Liver (tissue), 9 donors: ENCODE results near the gene GABARAP. TPM values are rescaled to one million over a fixed set of nuclear protein-coding genes. Genes with fewer than 3 reads are reported as not detected.

Source experiments
- DNase-seq: peaks from one replicate; pipeline ENCODE4 v3.0.0-alpha.2; 2017; ENCODE audit warnings: low spot score
- H3K27ac ChIP-seq, 2 donors: one replicate each; pipeline ENCODE4 v1.7.0; 2013; ENCODE audit warnings: inconsistent platforms in 2 of 2, low read length in 2 of 2, control low read depth in 1 of 2, low read depth in 1 of 2, mild to moderate bottlenecking in 1 of 2
- H3K27me3 ChIP-seq, 4 donors: one replicate each; pipeline versions ENCODE4 v1.6.1 to v1.7.0; 2013; ENCODE audit warnings: low read length in 3 of 4, inconsistent platforms in 1 of 4, mild to moderate bottlenecking in 1 of 4, moderate library complexity in 1 of 4; ENCODE audit not compliant: control insufficient read depth in 4 of 4, insufficient read depth in 4 of 4
- H3K36me3 ChIP-seq, 4 donors: one replicate each; pipeline versions ENCODE4 v1.6.1 to v1.7.0; 2013; ENCODE audit warnings: low read length in 3 of 4, mild to moderate bottlenecking in 3 of 4, low read depth in 1 of 4, moderate library complexity in 1 of 4; ENCODE audit not compliant: control insufficient read depth in 4 of 4, insufficient read depth in 3 of 4
- H3K4me1 ChIP-seq, 4 donors: one replicate each; pipeline versions ENCODE4 v1.6.1 to v1.7.0; 2013; ENCODE audit warnings: low read length in 3 of 4, mild to moderate bottlenecking in 3 of 4, moderate library complexity in 1 of 4; ENCODE audit not compliant: control insufficient read depth in 4 of 4, insufficient read depth in 4 of 4
- H3K4me3 ChIP-seq, 3 donors: one replicate each; pipeline versions ENCODE4 v1.6.1 to v1.7.0; 2013; ENCODE audit warnings: low read length in 3 of 3, control low read depth in 1 of 3, low read depth in 1 of 3, mild to moderate bottlenecking in 1 of 3
- H3K9ac ChIP-seq, 2 donors: one replicate each; pipeline ENCODE4 v1.7.0; 2013; ENCODE audit warnings: low read length in 2 of 2, mild to moderate bottlenecking in 2 of 2, moderate library complexity in 2 of 2, control low read depth in 1 of 2, low read depth in 1 of 2
- H3K9me3 ChIP-seq, 4 donors: one replicate each; pipeline versions ENCODE4 v1.6.1 to v1.7.0; 2013; ENCODE audit warnings: low read length in 3 of 4; ENCODE audit not compliant: control insufficient read depth in 4 of 4
- ATF3 ChIP-seq: IDR thresholded peaks from 2 replicates; pipeline ENCODE4 v1.6.1; 2016; ENCODE audit warnings: antibody characterized with exemption
- EGR1 ChIP-seq, 2 donors: IDR thresholded peaks; 2 replicates each; pipeline ENCODE4 v1.6.1; 2016 to 2018; ENCODE audit warnings: antibody characterized with exemption in 2 of 2, low read depth in 2 of 2
- FOXA1 ChIP-seq: IDR thresholded peaks from 2 replicates; pipeline ENCODE4 v1.6.1; 2016; ENCODE audit warnings: antibody characterized with exemption
- FOXA2 ChIP-seq: IDR thresholded peaks from 2 replicates; pipeline ENCODE4 v1.6.1; 2016; ENCODE audit warnings: antibody characterized with exemption
- GABPA ChIP-seq, 2 donors: IDR thresholded peaks in 1 of 2; conservative IDR thresholded peaks in 1 of 2; 2 replicates each; pipeline ENCODE4 v1.6.1; 2016; ENCODE audit warnings: antibody characterized with exemption in 2 of 2, mild to moderate bottlenecking in 1 of 2, moderate library complexity in 1 of 2
- HNF4A ChIP-seq, 2 donors: conservative IDR thresholded peaks; 2 replicates each; pipeline ENCODE4 v1.6.1; 2016; ENCODE audit warnings: antibody characterized with exemption in 2 of 2, mild to moderate bottlenecking in 2 of 2
- HNF4G ChIP-seq: IDR thresholded peaks from 2 replicates; pipeline ENCODE4 v1.6.1; 2016; ENCODE audit warnings: antibody characterized with exemption
- JUND ChIP-seq, 2 donors: IDR thresholded peaks; 2 replicates each; pipeline ENCODE4 v1.6.1; 2016; ENCODE audit warnings: antibody characterized with exemption in 2 of 2
- MAX ChIP-seq: IDR thresholded peaks from 2 replicates; pipeline ENCODE4 v1.6.1; 2016; ENCODE audit warnings: antibody characterized with exemption
- NR2F2 ChIP-seq: IDR thresholded peaks from 2 replicates; pipeline ENCODE4 v1.6.1; 2016; ENCODE audit warnings: antibody characterized with exemption
- RAD21 ChIP-seq, 2 donors: IDR thresholded peaks; 2 replicates each; pipeline ENCODE4 v1.6.1; 2016; ENCODE audit warnings: antibody characterized with exemption in 2 of 2, mild to moderate bottlenecking in 2 of 2
- RXRA ChIP-seq, 2 donors: IDR thresholded peaks; 2 replicates each; pipeline ENCODE4 v1.6.1; 2017 to 2018; ENCODE audit warnings: antibody characterized with exemption in 2 of 2, mild to moderate bottlenecking in 1 of 2
- SP1 ChIP-seq: IDR thresholded peaks from 2 replicates; pipeline ENCODE4 v1.6.1; 2018; ENCODE audit warnings: antibody characterized with exemption, mild to moderate bottlenecking
- TAF1 ChIP-seq: conservative IDR thresholded peaks from 2 replicates; pipeline ENCODE4 v1.6.1; 2016; ENCODE audit warnings: antibody characterized with exemption, mild to moderate bottlenecking
- ZBTB33 ChIP-seq: IDR thresholded peaks from 2 replicates; pipeline ENCODE4 v1.6.1; 2016; ENCODE audit warnings: antibody characterized with exemption
- WGBS: extraction: QIAGEN DNeasy Blood & Tissue Kit; methylation state at CpG from one replicate; pipeline ENCODE4 v1.1.7; 2013; 5-methylcytosine and 5-hydroxymethylcytosine counted together
- polyA plus RNA-seq, 2 donors: library from polyadenylated mRNA; stranded (reverse) in 1 of 2; unstranded in 1 of 2; fragments of 200-250 nt in 1 of 2; fragments of >200 nt in 1 of 2; fragmentation: Nextera tagmentation in 1 of 2; extraction: Ambion mirVana in 1 of 2; gene quantifications; one replicate each; pipeline versions ENCODE4 v1.2.1 to v1.2.3, GENCODE V29; 2013 to 2015
- total RNA-seq, 2 donors: library from RNA; depleted of rRNA; stranded (reverse); fragments of >200 nt; gene quantifications; one replicate each; pipeline ENCODE4 v1.2.3, GENCODE V29; 2014
- donor health status: healthy.
- donor health status: healthy.
- donor health status: healthy.
- donor health status: healthy.
- donor health status: healthy.

Gene GABARAP
- total and polyA plus RNA-seq, 4 donors: 74.4 to 489 (median 205) TPM

- 79% methylated on average over 10 of the region's 10 CpGs for WGBS
- no peak for DNase-seq
- TF ChIP-seq RXRA (IDR thresholded peaks at IDR 0.05) (no peak), ZBTB33 (no peak), FOXA2 (no peak), EGR1 (IDR thresholded peaks at IDR 0.05; ENCODE audit: low read depth in 2 of 2) (no peak), HNF4G (no peak), SP1 (no peak), HNF4A (conservative IDR thresholded peaks at IDR 0.05) (no peak), MAX (no peak), RAD21 (IDR thresholded peaks at IDR 0.05) (no peak)
- Histone ChIP-seq H3K9ac (no peak overlapping the region), H3K4me1 (peaks cover 7 to 46% (median 37%) of the 10 kb centered on the region in 4 donors), H3K9me3 (no peaks in the 10 kb centered on the region), H3K27ac (no peak overlapping the region), H3K36me3 (peaks cover 17 to 77% (median 40%) of the 10 kb centered on the region in 4 donors), H3K4me3 (no peak overlapping the region), H3K27me3 (no peaks in the 10 kb centered on the region)
Measured at GRCh38 chr17:7224110-7224509, 18.1 kb downstream of the GABARAP start.

- WGBS: 83% methylated on average over 4 of the region's 4 CpGs
- H3K27ac ChIP-seq: no peak overlapping the region
- TF ChIP-seq FOXA2: no peak
- TF ChIP-seq FOXA1: no peak
- no peak for TF ChIP-seq JUND (IDR thresholded peaks at IDR 0.05)
- no peak for TF ChIP-seq HNF4A (conservative IDR thresholded peaks at IDR 0.05)
- TF ChIP-seq EGR1 (IDR thresholded peaks at IDR 0.05; ENCODE audit: low read depth in 2 of 2): no peak
- no peak for TF ChIP-seq NR2F2
- no peak for TF ChIP-seq TAF1
- TF ChIP-seq HNF4G: no peak
- TF ChIP-seq GABPA (IDR thresholded peaks at IDR 0.05 in 1 of 2, conservative IDR thresholded peaks at IDR 0.05 in 1 of 2): no peak
- no peak for TF ChIP-seq ZBTB33
- no peak for TF ChIP-seq RXRA (IDR thresholded peaks at IDR 0.05)
- no peak for TF ChIP-seq ATF3
- TF ChIP-seq RAD21 (IDR thresholded peaks at IDR 0.05): no peak
- no peak overlapping the region for H3K4me3 ChIP-seq
- no peaks in the 10 kb centered on the region for H3K9me3 ChIP-seq
- peaks cover 12 to 49% (median 40%) of the 10 kb centered on the region in 4 donors for H3K4me1 ChIP-seq
- no peaks in the 10 kb centered on the region for H3K27me3 ChIP-seq
- DNase-seq: no peak
- H3K9ac ChIP-seq: no peak overlapping the region
- peaks cover 14 to 70% (median 38%) of the 10 kb centered on the region in 4 donors for H3K36me3 ChIP-seq
Measured at GRCh38 chr17:7223375-7223774, 18.9 kb downstream of the GABARAP start.

- peaks cover 12 to 49% (median 40%) of the 10 kb centered on the region in 4 donors for H3K4me1 ChIP-seq
- no peak overlapping the region for H3K4me3 ChIP-seq
- H3K9me3 ChIP-seq: no peaks in the 10 kb centered on the region
- no peak overlapping the region for H3K9ac ChIP-seq
- no peak overlapping the region for H3K27ac ChIP-seq
- no peak for DNase-seq
- peaks cover 14 to 66% (median 38%) of the 10 kb centered on the region in 4 donors for H3K36me3 ChIP-seq
- WGBS: 82% methylated on average over 7 of the region's 7 CpGs
- H3K27me3 ChIP-seq: no peaks in the 10 kb centered on the region
- TF ChIP-seq MAX (no peak), FOXA1 (no peak)
Measured at GRCh38 chr17:7222972-7223292, 19.3 kb downstream of the GABARAP start.
